Heart right ventricle (tissue), 16 donors: ENCODE data around the gene ZCCHC24. TPM values are rescaled to one million over a fixed set of nuclear protein-coding genes. Genes with fewer than 3 reads are reported as not detected.

Experiments
- ATAC-seq, 8 donors: fragments of 200-7000 bp; cut with Tn5 transposase; one replicate each; pipeline ENCODE4 v1.9.1; 2020; ENCODE audit warnings: mild to moderate bottlenecking in 8 of 8, moderate library complexity in 8 of 8, moderate number of reproducible peaks in 1 of 8
- DNase-seq, 2 donors: peaks; one replicate each; pipeline ENCODE4 v3.0.0-alpha.2; 2020
- H3K27ac ChIP-seq, 10 donors: fragments of 200-600 bp; sonication (generic) in 2 of 10; one replicate each; pipeline versions ENCODE4 v1.5.0 to v1.8.0; 2020 to 2022; ENCODE audit warnings: mild to moderate bottlenecking in 3 of 10
- H3K27me3 ChIP-seq, 7 donors: fragments of 200-600 bp; one replicate each; pipeline ENCODE4 v1.8.0; 2021 to 2022; ENCODE audit warnings: mild to moderate bottlenecking in 2 of 7
- H3K36me3 ChIP-seq, 9 donors: fragments of 200-600 bp; sonication (generic) in 1 of 9; one replicate each; pipeline versions ENCODE4 v1.5.0 to v1.8.0; 2020 to 2022; ENCODE audit warnings: mild to moderate bottlenecking in 2 of 9
- H3K4me1 ChIP-seq, 9 donors: fragments of 200-600 bp; sonication (generic) in 1 of 9; one replicate each; pipeline versions ENCODE4 v1.5.0 to v1.8.0; 2020 to 2022; ENCODE audit warnings: mild to moderate bottlenecking in 4 of 9
- H3K4me3 ChIP-seq, 10 donors: fragments of 200-600 bp; sonication (generic) in 2 of 10; one replicate each; pipeline versions ENCODE4 v1.5.0 to v1.8.0; 2020 to 2022; ENCODE audit warnings: mild to moderate bottlenecking in 7 of 10, moderate library complexity in 2 of 10
- H3K9me3 ChIP-seq, 11 donors: fragments of 200-600 bp in 10 of 11; sonication (generic) in 2 of 11; one replicate each; pipeline versions ENCODE4 v1.5.0 to v1.8.0; 2013 to 2022; ENCODE audit warnings: mild to moderate bottlenecking in 2 of 11, control low read depth in 1 of 11, moderate library complexity in 1 of 11
- whole genome bisulfite sequencing, 2 donors: extraction: QIAGEN DNeasy Blood & Tissue Kit; methylation state at CpG; one replicate each; pipeline ENCODE4 v1.1.7; 2013; ENCODE audit warnings: inconsistent platforms in 1 of 2; 5-methylcytosine and 5-hydroxymethylcytosine counted together
- intact Hi-C, 10 donors: fragments of 100-400 bp; cut with DNase I; formaldehyde crosslinking; loops; one replicate each; pipeline versions ENCODE4 v1.11.1 to v1.14.2; 2022
- polyA plus RNA-seq, 2 donors: library from polyadenylated mRNA; stranded (reverse); fragments of 200-250 nt; gene quantifications; one replicate each; pipeline ENCODE4 v1.2.3, GENCODE V29; 2013
- total RNA-seq, 10 donors: library from RNA; stranded (reverse); fragmentation: NEBNext Ultra II Directional in 3 of 10; extraction: Animal tissue kit (Norgen Biotek cat#: 25700) in 3 of 10; gene quantifications; one replicate each; pipeline versions ENCODE4 v1.2.1 to v1.2.4, GENCODE V29; 2021 to 2023
- TF ChIP-seq, protein P1 (sequence below), 9 donors: fragments of 200-600 bp; sonication (generic) in 2 of 9; IDR thresholded peaks; one replicate each; pipeline versions ENCODE4 v1.5.0 to v1.8.0; 2021 to 2022; ENCODE audit warnings: antibody characterized with exemption in 9 of 9, mild to moderate bottlenecking in 5 of 9, moderate library complexity in 1 of 9
- donor health status: Arrhythmogenic right ventricular cardiomyopathy.
- donor health status: ischemic (EF 13 %, LVEDD 7.1; RV severe dilation, severe dysfunction).
- donor health status: healthy with polysubstance abuse.
- donor health status: DM: no; HTN: yes; CAD: no.
- donor health status: DM: no; HTN: no; CAD: no.
- donor health status: ischemic (EF 25% LVEDD 6.9; RV normal size, moderate dysfunction).
- donor health status: ischemic (EF 25% LVEDD 5.7; RV mildly dilated, moderate dysfunction).
- donor health status: healthy.
- donor health status: DM: yes; HTN: yes; CAD: no.
- donor health status: Ischemic cardiomyopathy.
- donor health status: ischemic (EF 35%, LVEDD 5.7; RV mildly dilated, moderate dysfunction).
- donor health status: nonischemic (EF 11% LVEDD 7.7; RV severe dilation, severe dysfunction).
- donor health status: DM: yes; HTN: yes; CAD: no.
- donor health status: PGD.
- donor health status: ischemic (EF 29% LVEDD 5.4; RV normal size, mild dysfunction).
- donor health status: nonischemic (EF 23%, LVEDD 6.1; RV moderate dilation, normal function).

ZCCHC24 gene
- total and polyA plus RNA-seq, 12 donors: 19.3 to 59.0 (median 45.9) TPM

- H3K4me1 ChIP-seq: peaks cover 0 to 61% (median 3%) of the 10 kb centered on the region in 9 donors
- ATAC-seq: no peak
- no peaks in the 10 kb centered on the region for H3K27me3 ChIP-seq
- peaks cover 0 to 28% (median 8%) of the 10 kb centered on the region in 9 donors for H3K36me3 ChIP-seq
- 88 to 90% methylated on average over 11 of the region's 11 CpGs for WGBS, 2 donors
- intact Hi-C loops: no loop called here
- H3K27ac ChIP-seq: peak overlapping the region in 2 of 10 donors; percentile 41 to 50
- DNase-seq: no peak
- H3K9me3 ChIP-seq: no peaks in the 10 kb centered on the region
- TF ChIP-seq, protein P1, sequence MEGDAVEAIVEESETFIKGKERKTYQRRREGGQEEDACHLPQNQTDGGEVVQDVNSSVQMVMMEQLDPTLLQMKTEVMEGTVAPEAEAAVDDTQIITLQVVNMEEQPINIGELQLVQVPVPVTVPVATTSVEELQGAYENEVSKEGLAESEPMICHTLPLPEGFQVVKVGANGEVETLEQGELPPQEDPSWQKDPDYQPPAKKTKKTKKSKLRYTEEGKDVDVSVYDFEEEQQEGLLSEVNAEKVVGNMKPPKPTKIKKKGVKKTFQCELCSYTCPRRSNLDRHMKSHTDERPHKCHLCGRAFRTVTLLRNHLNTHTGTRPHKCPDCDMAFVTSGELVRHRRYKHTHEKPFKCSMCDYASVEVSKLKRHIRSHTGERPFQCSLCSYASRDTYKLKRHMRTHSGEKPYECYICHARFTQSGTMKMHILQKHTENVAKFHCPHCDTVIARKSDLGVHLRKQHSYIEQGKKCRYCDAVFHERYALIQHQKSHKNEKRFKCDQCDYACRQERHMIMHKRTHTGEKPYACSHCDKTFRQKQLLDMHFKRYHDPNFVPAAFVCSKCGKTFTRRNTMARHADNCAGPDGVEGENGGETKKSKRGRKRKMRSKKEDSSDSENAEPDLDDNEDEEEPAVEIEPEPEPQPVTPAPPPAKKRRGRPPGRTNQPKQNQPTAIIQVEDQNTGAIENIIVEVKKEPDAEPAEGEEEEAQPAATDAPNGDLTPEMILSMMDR (IDR thresholded peaks at IDR 0.05): no peak
- H3K4me3 ChIP-seq: no peak overlapping the region
These were observed 32.9 kb downstream of the ZCCHC24 start for GRCh38 chr10:79412516-79412915.

GRCh38 chr10:79411546-79412495 is 33.6 kb downstream of the ZCCHC24 start:
- intact Hi-C loops: no loop called here
- H3K27ac ChIP-seq: peak overlapping the region in 1 of 10 donors; percentile 3
- no peaks in the 10 kb centered on the region for H3K27me3 ChIP-seq
- WGBS, 2 donors: 64 to 72% methylated on average over 22 of the region's 22 CpGs
- H3K9me3 ChIP-seq: no peaks in the 10 kb centered on the region
- H3K36me3 ChIP-seq: peaks cover 0 to 24% (median 4%) of the 10 kb centered on the region in 9 donors
- TF ChIP-seq, protein P1 (IDR thresholded peaks at IDR 0.05): no peak
- peak in 2 of 8 donors; percentile 3 to 4 for ATAC-seq
- peak in 1 of 2 donors; percentile 21 for DNase-seq
- peaks cover 0 to 61% (median 0%) of the 10 kb centered on the region in 9 donors for H3K4me1 ChIP-seq
- H3K4me3 ChIP-seq: no peak overlapping the region

DNA sequence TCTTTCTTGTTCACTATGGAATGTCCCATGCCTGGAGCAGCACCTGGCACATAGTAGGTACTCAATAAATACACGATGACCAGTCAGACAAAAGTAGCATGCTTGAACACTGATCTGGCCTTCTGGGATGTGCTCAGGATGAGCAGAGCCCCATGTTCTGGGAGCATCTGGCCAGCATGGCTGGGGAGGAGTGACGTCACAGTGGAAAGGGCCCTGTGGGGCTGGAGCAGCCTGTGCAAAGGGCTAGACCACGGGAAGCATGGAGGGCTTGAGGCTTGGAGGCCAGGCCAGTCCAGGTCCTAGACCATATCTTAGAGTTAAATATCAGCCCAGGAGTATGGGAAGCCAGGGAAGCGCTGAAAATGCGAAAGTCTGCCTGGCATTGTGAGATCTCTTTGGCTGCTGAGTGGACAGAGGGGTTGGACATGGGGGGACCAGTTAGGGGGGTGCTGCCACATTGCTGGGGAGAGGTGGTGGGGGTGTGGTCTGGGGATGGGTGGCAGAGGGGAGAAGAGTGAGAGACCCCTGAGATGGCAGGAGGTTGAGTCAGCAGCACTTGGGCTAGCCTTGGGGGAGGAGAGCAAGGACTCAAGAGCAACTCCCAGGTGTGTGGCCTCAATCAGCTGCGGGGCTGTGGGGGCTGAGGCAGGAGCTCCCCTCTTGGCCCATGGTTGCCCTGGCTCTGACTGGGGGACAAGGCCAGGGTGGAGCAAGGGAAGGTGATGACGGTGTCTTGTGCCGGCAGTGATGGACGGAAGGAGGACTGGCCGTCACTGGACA is 34.9 kb downstream of the ZCCHC24 start:
- TF ChIP-seq, protein P1 (IDR thresholded peaks at IDR 0.05): no peak
- Histone ChIP-seq H3K27me3 (no peaks in the 10 kb centered on the region), H3K27ac (peak overlapping the region in 5 of 10 donors; percentile 49 to 88 (median 56)), H3K4me3 (no peak overlapping the region), H3K9me3 (no peaks in the 10 kb centered on the region), H3K4me1 (peaks cover 0 to 64% (median 0%) of the 10 kb centered on the region in 9 donors), H3K36me3 (peaks cover 0 to 15% (median 0%) of the 10 kb centered on the region in 9 donors)
- intact Hi-C loops: no loop called here
- peak in 1 of 2 donors; percentile 29 for DNase-seq
- 65 to 74% methylated on average over 10 of the region's 10 CpGs for WGBS, 2 donors
- peak in 3 of 8 donors; percentile 12 to 17 (median 14) for ATAC-seq

GRCh38 chr10:79409726-79410085 is 35.7 kb downstream of the ZCCHC24 start:
- peak in 5 of 8 donors; percentile 7 to 30 (median 16) for ATAC-seq
- H3K27me3 ChIP-seq: no peaks in the 10 kb centered on the region
- H3K4me1 ChIP-seq: peaks cover 0 to 70% (median 0%) of the 10 kb centered on the region in 9 donors
- TF ChIP-seq, protein P1 (IDR thresholded peaks at IDR 0.05): no peak
- H3K36me3 ChIP-seq: peaks cover 0 to 8% (median 0%) of the 10 kb centered on the region in 9 donors
- H3K4me3 ChIP-seq: no peak overlapping the region
- DNase-seq: peak in 1 of 2 donors; percentile 28
- 43 to 58% methylated on average over 7 to 9 of the region's 9 CpGs for WGBS, 2 donors
- peak overlapping the region in 9 of 10 donors; percentile 9 to 88 (median 56) for H3K27ac ChIP-seq
- intact Hi-C loops: loop anchor here in 2 of 10 donors (5.0 kb wide), 1 partner anchor 33 kb away; no protein-coding TSS in a partner anchor
- no peaks in the 10 kb centered on the region for H3K9me3 ChIP-seq
